NCI-H2171 treated with DMSO at 0.1 percent for 48 hours (cell line): ENCODE measurements around the gene ACACA.
A peak's percentile ranks its signal among the peaks of the same experiment; 100 is the strongest.

Experiments used
- DNase-seq: peaks from one replicate; lab custom pipeline; 2025; lab: John Stamatoyannopoulos, UW

Gene ACACA

GRCh38 chr17:37067555-37068111 lies 339.0 kb downstream of the ACACA start:
- no peak for DNase-seq

- DNase-seq, result no peak
Observed at GRCh38 chr17:37066322-37067255, 340.0 kb downstream of the ACACA start.

- DNase-seq, result no peak
Observed at GRCh38 chr17:37065486-37066321, 340.9 kb downstream of the ACACA start.

- DNase-seq, result no peak
Observed at GRCh38 chr17:37064956-37065355, 341.7 kb downstream of the ACACA start.

GRCh38 chr17:37064206-37064605 lies 342.4 kb downstream of the ACACA start:
- peak; percentile 18 for DNase-seq

GRCh38 chr17:37062021-37062420 lies 344.6 kb downstream of the ACACA start:
- peak; percentile 55 for DNase-seq

GRCh38 chr17:37060928-37061327 lies 345.7 kb downstream of the ACACA start:
- no peak for DNase-seq

- DNase-seq, result no peak
Observed at GRCh38 chr17:37060094-37060493, 346.5 kb downstream of the ACACA start.

- DNase-seq, result no peak
Observed at GRCh38 chr17:37059493-37059892, 347.1 kb downstream of the ACACA start.

GRCh38 chr17:37056622-37057021 lies 350.0 kb downstream of the ACACA start:
- no peak for DNase-seq

- no peak for DNase-seq
Observed at GRCh38 chr17:37054894-37055293, 351.7 kb downstream of the ACACA start.

GRCh38 chr17:37052450-37052849 lies 354.2 kb downstream of the ACACA start:
- DNase-seq, result no peak

GRCh38 chr17:37051833-37052232 lies 354.8 kb downstream of the ACACA start:
- DNase-seq, result no peak

- DNase-seq, result no peak
Observed at GRCh38 chr17:37051381-37051780, 355.3 kb downstream of the ACACA start.

GRCh38 chr17:37050920-37051319 lies 355.7 kb downstream of the ACACA start:
- DNase-seq, result no peak

GRCh38 chr17:37048811-37049210 lies 357.8 kb downstream of the ACACA start:
- no peak for DNase-seq

GRCh38 chr17:37047631-37048104 lies 359.0 kb downstream of the ACACA start:
- peak; percentile 79 for DNase-seq

- peak; percentile 17 for DNase-seq
Observed at GRCh38 chr17:37045351-37045922, 361.2 kb downstream of the ACACA start.

GRCh38 chr17:37043201-37043600 lies 363.4 kb downstream of the ACACA start:
- no peak for DNase-seq

GRCh38 chr17:37041932-37042331 lies 364.7 kb downstream of the ACACA start:
- DNase-seq, result no peak

- DNase-seq, result peak; percentile 58
Observed at GRCh38 chr17:37039269-37039668, 367.4 kb downstream of the ACACA start.

- no peak for DNase-seq
Observed at GRCh38 chr17:37037590-37038155, 369.0 kb downstream of the ACACA start.
